Keratinocyte (primary cell): Measurements from ENCODE around the gene FRZB. TPM values are rescaled to one million over a fixed set of nuclear protein-coding genes. Genes with fewer than 3 reads are reported as not detected.

ENCODE experiments used
- DNase-seq: peaks from one replicate; pipeline ENCODE4 v3.0.0-alpha.2; 2011; ENCODE audit warnings: low read depth, missing footprints, low spot score
- FAIRE-seq: peaks from 2 replicates; lab custom pipeline; 2011; peaks lifted over from hg19 to GRCh38; lab: Jason Lieb, UNC
- H2AFZ ChIP-seq: 2 replicates; pipeline ENCODE4 v1.6.0; 2012; ENCODE audit warnings: low read length, control low read depth, inconsistent platforms; ENCODE audit not compliant: control insufficient read depth
- H3K27ac ChIP-seq: 2 replicates; pipeline ENCODE4 v1.5.1; 2011; ENCODE audit warnings: low read length; ENCODE audit not compliant: control insufficient read depth, insufficient read depth
- H3K27me3 ChIP-seq: 3 replicates; pipeline ENCODE4 v1.6.0; 2011; ENCODE audit warnings: low read length; ENCODE audit not compliant: control insufficient read depth, insufficient read depth; ENCODE audit errors: extremely low read depth
- H3K36me3 ChIP-seq, 2 experiments: 2 replicates in 1 of 2; 3 replicates in 1 of 2; pipeline ENCODE4 v1.5.1; 2011; ENCODE audit warnings: low read length in 2 of 2, mild to moderate bottlenecking in 1 of 2; ENCODE audit not compliant: control insufficient read depth in 2 of 2, insufficient read depth in 2 of 2; ENCODE audit errors: extremely low read depth in 1 of 2
- H3K4me1 ChIP-seq: 3 replicates; pipeline ENCODE4 v1.5.1; 2011; ENCODE audit warnings: low read length; ENCODE audit not compliant: control insufficient read depth, insufficient read depth; ENCODE audit errors: extremely low read depth
- H3K4me2 ChIP-seq: 3 replicates; pipeline ENCODE4 v1.6.0; 2011; ENCODE audit warnings: low read depth, low read length; ENCODE audit not compliant: control insufficient read depth, insufficient read depth; ENCODE audit errors: extremely low read depth
- H3K4me3 ChIP-seq, 3 experiments: fragments of 200-600 bp in 1 of 3; sonication (generic) in 1 of 3; 2 replicates in 2 of 3; 3 replicates in 1 of 3; pipeline ENCODE4 v1.5.1; 2011 to 2016; ENCODE audit warnings: low read length in 3 of 3, mild to moderate bottlenecking in 3 of 3, control low read depth in 2 of 3, inconsistent platforms in 1 of 3, low read depth in 1 of 3, mixed read lengths in 1 of 3, mixed run types in 1 of 3, moderate library complexity in 1 of 3; ENCODE audit not compliant: control insufficient read depth in 2 of 3, insufficient read depth in 2 of 3; ENCODE audit errors: extremely low read depth in 1 of 3
- H3K79me2 ChIP-seq: 2 replicates; pipeline ENCODE4 v1.6.0; 2012; ENCODE audit warnings: low read length; ENCODE audit not compliant: control insufficient read depth, insufficient read depth
- H3K9ac ChIP-seq: 3 replicates; pipeline ENCODE4 v1.6.0; 2011; ENCODE audit warnings: low read length; ENCODE audit not compliant: control insufficient read depth, insufficient read depth; ENCODE audit errors: extremely low read depth
- H3K9me1 ChIP-seq: 3 replicates; pipeline ENCODE4 v1.6.0; 2011; ENCODE audit warnings: low read length; ENCODE audit not compliant: control insufficient read depth, insufficient read depth; ENCODE audit errors: extremely low read depth
- H3K9me3 ChIP-seq: 2 replicates; pipeline ENCODE4 v1.5.1; 2012; ENCODE audit warnings: low read depth, low read length; ENCODE audit not compliant: control insufficient read depth
- H4K20me1 ChIP-seq: 3 replicates; pipeline ENCODE4 v1.6.0; 2011; ENCODE audit warnings: low read length; ENCODE audit not compliant: control insufficient read depth, insufficient read depth; ENCODE audit errors: extremely low read depth
- CTCF ChIP-seq, 3 experiments: IDR thresholded peaks in 1 of 3; conservative IDR thresholded peaks in 1 of 3; optimal IDR thresholded peaks in 1 of 3; 2 replicates in 2 of 3; 3 replicates in 1 of 3; pipeline versions ENCODE3 to v1.5.1; 2011; ENCODE audit warnings: low read length in 3 of 3, mild to moderate bottlenecking in 3 of 3, moderate library complexity in 2 of 3, control low read depth in 1 of 3, inconsistent platforms in 1 of 3; ENCODE audit not compliant: insufficient read depth in 2 of 3; ENCODE audit errors: extremely low read depth in 1 of 3
- EZH2 ChIP-seq: IDR thresholded peaks from one replicate; pipeline ENCODE4 v1.6.1; 2012; ENCODE audit warnings: inconsistent platforms, mild to moderate bottlenecking, low read length, moderate library complexity
- dilution Hi-C: fragments of 300-500 bp; cut with MboI; formaldehyde crosslinking; loops from one replicate; pipeline ENCODE4 v1.7.0; 2020; ENCODE audit warnings: low sequenced_read_pairs; ENCODE audit not compliant: extremely low pct_ligation_motif_present
- polyA plus RNA-seq, 5 experiments: library from polyadenylated mRNA; depleted of rRNA in 3 of 5; stranded (reverse) in 3 of 5; stranded (forward) in 1 of 5; unstranded in 1 of 5; fragments of >200 nt; gene quantifications; 1 replicate in 1 of 5; 2 replicates in 3 of 5; 3 replicates in 1 of 5; pipeline versions ENCODE4 v1.2.1 to v1.2.3, GENCODE V29; 2011 to 2012; ENCODE audit warnings: missing spikeins in 2 of 5, low read depth in 1 of 5, low replicate concordance in 1 of 5

Gene FRZB
- polyA plus RNA-seq, 1 donor (not counting 4 experiments of a cell fraction or from before 2014, with no cell fraction given) = 0.05 TPM

- no peaks in the 10 kb centered on the region for H3K27me3 ChIP-seq
- FAIRE-seq (no peak), DNase-seq (no peak)
- no peak overlapping the region for H3K4me2 ChIP-seq
- no peaks in the 10 kb centered on the region for H3K36me3 ChIP-seq
- dilution Hi-C loops = no loop called here
- TF ChIP-seq EZH2 = no peak
- no peak overlapping the region for H3K27ac ChIP-seq
- no peak overlapping the region for H3K4me3 ChIP-seq
- H2AFZ ChIP-seq = no peak overlapping the region
- H3K4me1 ChIP-seq = no peaks in the 10 kb centered on the region
- H3K9ac ChIP-seq = no peak overlapping the region
- no peaks in the 10 kb centered on the region for H3K9me1 ChIP-seq
- no peaks in the 10 kb centered on the region for H3K79me2 ChIP-seq
- H3K9me3 ChIP-seq = no peaks in the 10 kb centered on the region
- no peaks in the 10 kb centered on the region for H4K20me1 ChIP-seq
Measured at GRCh38 chr2:182891611-182892010, 25.2 kb upstream of the FRZB start.

GRCh38 chr2:182890773-182891378, 24.4 kb upstream of the FRZB start:
- Histone ChIP-seq H3K4me1 (no peaks in the 10 kb centered on the region), H3K4me2 (no peak overlapping the region), H3K9me1 (no peaks in the 10 kb centered on the region), H4K20me1 (no peaks in the 10 kb centered on the region), H3K9ac (no peak overlapping the region), H3K9me3 (no peaks in the 10 kb centered on the region), H3K36me3 (no peaks in the 10 kb centered on the region), H2AFZ (no peak overlapping the region), H3K79me2 (no peaks in the 10 kb centered on the region), H3K27ac (no peak overlapping the region), H3K4me3 (no peak overlapping the region), H3K27me3 (no peaks in the 10 kb centered on the region)
- no peak for FAIRE-seq
- no peak for TF ChIP-seq EZH2
- TF ChIP-seq CTCF (optimal IDR thresholded peaks at IDR 0.05 in 1 of 3, IDR thresholded peaks at IDR 0.05 in 1 of 3, conservative IDR thresholded peaks at IDR 0.05 in 1 of 3; ENCODE audit: extremely low read depth in 1 of 3, insufficient read depth in 2 of 3, low read length in 3 of 3) = no peak
- dilution Hi-C loops = no loop called here
- DNase-seq = no peak

- Histone ChIP-seq H2AFZ (no peak overlapping the region), H3K9me3 (no peaks in the 10 kb centered on the region), H3K27me3 (no peaks in the 10 kb centered on the region), H3K36me3 (no peaks in the 10 kb centered on the region), H3K4me3 (no peak overlapping the region), H3K9me1 (no peaks in the 10 kb centered on the region), H4K20me1 (no peaks in the 10 kb centered on the region), H3K4me2 (no peak overlapping the region), H3K4me1 (no peaks in the 10 kb centered on the region), H3K79me2 (no peaks in the 10 kb centered on the region), H3K27ac (no peak overlapping the region), H3K9ac (no peak overlapping the region)
- dilution Hi-C loops = no loop called here
- FAIRE-seq = no peak
- no peak for DNase-seq
- TF ChIP-seq EZH2 = no peak
- TF ChIP-seq CTCF (optimal IDR thresholded peaks at IDR 0.05 in 1 of 3, IDR thresholded peaks at IDR 0.05 in 1 of 3, conservative IDR thresholded peaks at IDR 0.05 in 1 of 3; ENCODE audit: extremely low read depth in 1 of 3, insufficient read depth in 2 of 3, low read length in 3 of 3) = no peak
Measured at GRCh38 chr2:182890305-182890704, 23.9 kb upstream of the FRZB start.
